IPS-18c (cell line): Measurements from ENCODE around the gene CCNC.

Experiments used
- H3K4me3 ChIP-seq: 2 replicates; pipeline ENCODE4 v1.7.0; 2013; ENCODE audit warnings: low read depth, mild to moderate bottlenecking, low read length, moderate library complexity; ENCODE audit not compliant: insufficient read depth
- H3K9me3 ChIP-seq: one replicate; pipeline ENCODE4 v1.6.1; 2013; ENCODE audit warnings: mild to moderate bottlenecking, low read length, moderate library complexity; ENCODE audit not compliant: control insufficient read depth, insufficient read depth

The CCNC gene, protein sequence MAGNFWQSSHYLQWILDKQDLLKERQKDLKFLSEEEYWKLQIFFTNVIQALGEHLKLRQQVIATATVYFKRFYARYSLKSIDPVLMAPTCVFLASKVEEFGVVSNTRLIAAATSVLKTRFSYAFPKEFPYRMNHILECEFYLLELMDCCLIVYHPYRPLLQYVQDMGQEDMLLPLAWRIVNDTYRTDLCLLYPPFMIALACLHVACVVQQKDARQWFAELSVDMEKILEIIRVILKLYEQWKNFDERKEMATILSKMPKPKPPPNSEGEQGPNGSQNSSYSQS

DNA sequence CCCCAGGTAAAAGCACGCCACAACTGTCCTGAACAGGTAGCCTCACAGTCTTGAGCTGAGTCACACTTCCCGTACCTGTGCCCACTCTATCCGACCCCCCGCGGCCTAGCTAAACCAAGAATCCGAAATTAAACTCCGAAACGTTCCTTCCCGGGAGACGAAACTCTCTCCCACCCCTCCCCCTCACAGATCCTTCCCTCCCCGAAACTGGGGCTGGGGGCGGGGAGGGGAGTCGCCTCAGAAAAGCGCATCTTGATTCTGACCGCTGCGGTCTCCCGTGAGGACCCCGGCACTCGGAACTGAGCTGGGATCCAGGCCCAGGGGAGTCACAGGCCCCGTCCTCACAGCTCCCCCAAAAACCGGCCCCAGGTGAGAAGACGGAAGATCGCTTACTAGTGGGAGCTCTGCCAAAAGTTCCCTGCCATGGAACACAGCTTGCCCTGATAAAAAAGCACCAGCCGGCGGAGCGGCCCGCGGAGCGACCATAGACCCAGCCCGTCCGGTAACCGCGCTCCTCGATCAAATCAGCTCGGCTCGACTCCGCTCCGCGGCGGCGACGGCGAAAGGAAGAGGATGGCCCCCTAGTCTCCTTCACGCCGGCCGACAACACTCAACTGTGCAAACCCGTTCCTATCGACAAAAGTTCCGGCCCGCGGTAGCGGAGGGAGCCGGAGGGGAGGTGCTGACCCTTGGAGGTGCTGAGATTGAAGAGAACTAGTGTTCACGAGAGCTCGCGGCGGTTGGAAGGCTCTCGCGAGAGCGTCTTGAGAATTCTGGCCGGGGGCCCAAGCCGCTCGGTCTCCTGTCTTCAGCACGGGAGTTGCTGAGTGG is at the start of gene CCNC:
CCNC (minus strand) TSS at position 558 of the 831 bp plus-strand sequence; CDS start at position 425, 133 bp downstream.
- Histone ChIP-seq H3K4me3 (peak within 1 kb of the TSS; percentile 83), H3K9me3 (no peaks in the 10 kb centered on the region)

DNA sequence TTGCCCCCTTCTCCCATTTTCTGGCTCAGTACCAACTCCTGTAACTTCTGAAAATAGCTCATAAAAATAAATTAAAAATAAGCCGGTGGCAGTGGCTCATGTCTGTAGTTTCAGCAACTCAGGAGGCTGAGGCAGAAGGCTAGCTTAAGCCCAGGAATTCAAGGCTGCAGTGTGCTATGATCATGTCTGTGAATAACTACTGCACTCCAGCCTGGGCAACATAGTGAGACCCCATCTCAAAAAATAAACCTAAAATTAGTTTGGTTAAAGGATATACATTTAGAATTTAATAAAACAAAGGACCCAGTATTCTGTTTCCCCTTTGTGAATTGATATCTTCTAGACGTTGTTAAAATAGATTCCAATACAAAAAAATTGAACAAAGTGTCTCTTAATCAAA is 48.7 kb upstream of the CCNC start:
- H3K9me3 ChIP-seq: no peaks in the 10 kb centered on the region
- H3K4me3 ChIP-seq: no peak overlapping the region

DNA sequence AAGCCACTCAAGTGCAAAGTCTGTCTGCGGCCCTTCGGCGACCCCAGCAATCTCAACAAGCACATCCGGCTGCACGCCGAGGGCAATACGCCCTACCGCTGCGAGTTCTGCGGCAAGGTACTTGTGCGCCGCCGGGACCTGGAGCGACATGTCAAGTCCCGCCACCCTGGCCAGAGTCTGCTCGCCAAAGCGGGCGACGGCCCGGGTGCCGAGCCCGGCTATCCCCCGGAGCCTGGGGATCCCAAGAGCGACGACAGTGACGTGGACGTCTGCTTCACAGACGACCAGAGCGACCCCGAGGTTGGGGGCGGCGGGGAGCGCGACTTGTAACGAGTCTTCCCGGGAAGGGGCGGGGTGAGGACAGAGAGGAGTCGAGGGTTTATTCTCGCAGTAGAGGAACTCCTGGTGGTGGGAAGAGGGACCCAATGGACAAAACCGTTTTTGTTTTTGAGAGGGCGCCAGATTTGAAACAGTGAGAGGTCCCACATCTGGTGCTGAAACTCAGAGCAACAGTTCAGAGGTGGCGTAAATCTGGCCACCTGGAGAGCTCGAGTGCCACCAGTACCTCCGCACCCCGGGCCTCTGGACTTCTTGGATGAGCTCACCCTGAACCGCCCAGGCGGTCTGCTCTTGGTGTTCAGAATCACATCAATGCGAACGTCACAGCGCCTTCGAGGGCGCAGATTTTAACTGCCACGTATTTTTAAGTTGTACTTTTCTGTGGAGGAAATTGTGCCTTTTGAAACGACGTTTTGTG is 46.1 kb upstream of the CCNC start:
- H3K9me3 ChIP-seq: no peaks in the 10 kb centered on the region
- H3K4me3 ChIP-seq: peak overlapping the region; percentile 60

DNA sequence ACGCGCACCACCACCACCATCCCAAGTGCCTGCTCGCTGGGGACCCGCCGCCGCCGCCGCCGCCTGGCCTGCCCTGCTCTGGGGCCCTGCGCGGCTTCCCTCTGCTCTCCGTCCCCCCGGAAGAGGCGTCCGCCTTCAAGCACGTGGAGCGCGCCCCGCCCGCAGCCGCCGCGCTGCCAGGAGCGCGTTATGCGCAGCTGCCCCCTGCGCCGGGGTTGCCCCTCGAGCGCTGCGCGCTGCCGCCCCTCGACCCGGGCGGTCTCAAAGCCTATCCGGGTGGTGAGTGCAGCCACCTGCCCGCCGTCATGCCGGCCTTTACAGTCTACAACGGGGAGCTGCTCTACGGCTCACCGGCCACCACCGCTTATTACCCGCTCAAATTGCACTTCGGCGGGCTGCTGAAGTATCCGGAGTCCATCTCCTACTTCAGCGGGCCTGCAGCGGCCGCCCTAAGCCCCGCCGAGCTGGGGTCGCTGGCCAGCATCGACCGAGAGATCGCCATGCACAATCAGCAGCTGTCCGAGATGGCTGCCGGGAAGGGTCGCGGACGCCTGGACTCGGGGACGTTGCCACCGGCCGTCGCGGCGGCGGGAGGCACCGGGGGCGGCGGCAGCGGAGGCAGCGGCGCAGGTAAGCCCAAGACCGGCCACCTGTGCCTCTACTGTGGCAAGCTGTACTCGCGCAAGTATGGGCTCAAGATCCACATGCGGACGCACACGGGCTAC is 45.4 kb upstream of the CCNC start:
- H3K4me3 ChIP-seq: peak overlapping the region; percentile 60
- H3K9me3 ChIP-seq: no peaks in the 10 kb centered on the region

DNA sequence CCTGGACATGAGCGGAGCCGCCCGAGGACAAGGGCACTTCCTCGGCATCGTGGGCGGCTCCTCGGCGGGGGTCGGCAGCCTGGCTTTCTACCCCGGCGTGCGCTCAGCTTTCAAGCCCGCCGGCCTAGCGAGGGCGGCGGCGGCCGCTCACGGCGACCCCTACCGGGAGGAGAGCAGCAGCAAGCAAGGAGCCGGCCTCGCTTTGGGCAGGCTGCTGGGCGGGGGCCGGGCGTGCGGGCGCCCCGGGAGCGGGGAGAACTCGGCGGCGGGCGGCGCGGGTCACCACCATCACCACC is 44.9 kb upstream of the CCNC start:
- Histone ChIP-seq H3K4me3 (peak overlapping the region; percentile 60), H3K9me3 (no peaks in the 10 kb centered on the region)

DNA sequence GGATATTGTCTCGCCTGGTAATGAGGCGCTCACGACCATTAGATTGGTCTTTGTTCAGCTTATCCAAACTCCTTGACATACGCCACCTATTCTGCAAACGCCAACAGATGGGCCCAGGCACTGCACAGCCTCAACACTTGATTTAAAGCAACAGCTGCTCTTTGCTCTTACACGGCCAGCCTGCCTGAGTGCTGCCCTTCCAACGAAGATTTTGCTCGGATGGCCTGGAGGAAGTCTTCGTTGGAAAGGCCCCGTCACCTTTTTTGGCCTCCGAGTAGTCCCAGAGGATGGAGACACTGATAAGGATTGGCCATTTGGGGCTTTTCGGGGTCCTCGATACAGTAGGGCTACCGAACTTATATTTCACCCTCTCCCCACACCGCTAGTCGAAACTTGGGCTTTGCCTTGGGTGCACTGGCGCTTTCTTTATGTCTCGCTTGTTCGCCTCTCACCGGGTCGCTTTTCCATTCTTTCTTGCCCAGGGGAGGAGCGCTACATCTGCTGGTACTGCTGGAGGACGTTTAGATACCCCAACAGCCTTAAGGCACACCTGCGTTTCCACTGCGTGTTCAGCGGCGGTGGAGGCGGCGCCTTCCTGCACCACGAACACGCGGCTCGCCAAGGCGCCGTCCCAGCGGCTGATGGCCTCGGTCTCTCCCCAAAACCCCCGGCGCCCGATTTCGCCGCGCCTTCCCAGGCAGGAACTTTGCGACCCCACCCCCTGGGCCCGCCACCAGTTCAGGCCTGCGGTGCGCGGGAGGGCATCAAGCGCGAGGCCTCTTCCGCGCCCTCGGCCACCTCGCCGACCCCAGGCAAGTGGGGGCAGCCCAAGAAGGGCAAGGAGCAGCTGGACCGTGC is 44.3 kb upstream of the CCNC start:
- H3K4me3 ChIP-seq: peak overlapping the region; percentile 60
- no peaks in the 10 kb centered on the region for H3K9me3 ChIP-seq

DNA sequence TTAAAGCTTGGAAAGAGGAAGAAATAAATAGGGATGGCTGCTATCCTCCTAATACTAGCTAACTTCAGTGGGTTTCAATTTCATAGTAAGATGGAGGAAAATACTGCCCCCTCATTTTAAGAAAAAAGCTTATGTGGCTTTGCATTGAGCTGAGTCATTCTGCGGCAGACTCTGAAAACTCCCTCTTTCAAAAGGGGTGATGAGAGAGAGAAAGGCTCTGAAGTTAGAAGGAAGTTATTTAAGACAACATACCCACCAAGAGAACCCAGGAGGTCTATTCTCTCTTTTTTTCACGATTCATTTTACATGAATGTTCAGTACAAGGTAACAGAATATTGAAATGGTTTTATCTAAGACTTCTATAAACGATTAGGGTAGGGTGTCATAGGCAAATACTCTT is 42.7 kb upstream of the CCNC start:
- Histone ChIP-seq H3K4me3 (no peak overlapping the region), H3K9me3 (peaks cover 4% of the 10 kb centered on the region)

DNA sequence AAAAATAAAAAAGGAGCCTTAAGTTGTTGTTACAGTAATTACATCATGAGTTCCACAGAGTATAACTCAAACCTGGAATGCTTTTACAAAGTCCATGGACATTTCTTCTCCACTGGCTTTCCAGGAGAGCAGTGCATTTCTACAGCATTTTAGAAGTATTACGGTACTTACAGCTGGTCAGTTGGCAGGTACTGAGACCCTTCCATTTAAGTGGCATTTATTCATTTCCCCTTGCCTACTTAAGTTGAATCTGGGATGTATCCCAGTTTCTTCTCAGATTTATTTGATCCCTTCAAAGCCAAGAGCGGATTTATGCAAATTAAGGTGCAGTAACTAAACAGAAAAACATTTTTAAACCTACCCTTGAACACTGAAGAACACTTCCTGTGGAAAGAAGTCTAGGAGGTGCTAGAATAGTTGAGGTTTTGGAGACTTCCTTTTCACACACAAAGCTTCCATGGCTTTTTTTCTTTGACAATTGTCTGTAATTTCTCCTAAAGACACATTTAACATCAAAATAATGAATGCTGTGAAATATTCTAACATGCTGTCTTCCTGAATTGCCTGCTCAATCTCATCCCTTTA is 41.5 kb upstream of the CCNC start:
- peaks cover 4% of the 10 kb centered on the region for H3K9me3 ChIP-seq
- no peak overlapping the region for H3K4me3 ChIP-seq

DNA sequence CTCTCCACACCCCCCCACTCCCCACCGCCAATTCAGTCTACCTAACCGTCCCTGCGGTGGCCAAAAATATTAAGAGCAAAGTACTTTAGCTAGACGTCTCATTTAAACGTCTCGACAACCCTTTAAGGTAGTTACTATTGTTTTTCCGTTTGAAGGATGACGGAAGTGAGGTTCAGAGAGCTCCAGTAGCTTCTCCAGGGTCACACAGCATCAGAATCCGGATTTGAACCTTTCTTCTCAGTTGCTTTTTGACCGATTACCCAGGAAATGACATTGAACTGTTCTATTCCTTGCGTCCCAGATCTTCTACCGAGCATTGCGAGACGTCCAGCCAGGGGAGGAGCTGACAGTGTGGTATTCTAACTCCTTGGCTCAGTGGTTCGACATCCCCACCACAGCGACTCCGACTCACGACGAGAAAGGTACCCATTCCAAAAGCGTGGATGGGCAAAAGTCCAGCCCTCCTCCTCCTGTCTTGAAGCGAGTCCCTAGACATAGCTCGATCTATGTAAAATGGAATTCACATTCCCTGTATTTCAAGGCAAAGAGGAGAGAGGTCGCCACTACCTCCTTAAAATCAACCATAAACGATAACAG is 40.5 kb upstream of the CCNC start:
- Histone ChIP-seq H3K9me3 (peaks cover 4% of the 10 kb centered on the region), H3K4me3 (no peak overlapping the region)

DNA sequence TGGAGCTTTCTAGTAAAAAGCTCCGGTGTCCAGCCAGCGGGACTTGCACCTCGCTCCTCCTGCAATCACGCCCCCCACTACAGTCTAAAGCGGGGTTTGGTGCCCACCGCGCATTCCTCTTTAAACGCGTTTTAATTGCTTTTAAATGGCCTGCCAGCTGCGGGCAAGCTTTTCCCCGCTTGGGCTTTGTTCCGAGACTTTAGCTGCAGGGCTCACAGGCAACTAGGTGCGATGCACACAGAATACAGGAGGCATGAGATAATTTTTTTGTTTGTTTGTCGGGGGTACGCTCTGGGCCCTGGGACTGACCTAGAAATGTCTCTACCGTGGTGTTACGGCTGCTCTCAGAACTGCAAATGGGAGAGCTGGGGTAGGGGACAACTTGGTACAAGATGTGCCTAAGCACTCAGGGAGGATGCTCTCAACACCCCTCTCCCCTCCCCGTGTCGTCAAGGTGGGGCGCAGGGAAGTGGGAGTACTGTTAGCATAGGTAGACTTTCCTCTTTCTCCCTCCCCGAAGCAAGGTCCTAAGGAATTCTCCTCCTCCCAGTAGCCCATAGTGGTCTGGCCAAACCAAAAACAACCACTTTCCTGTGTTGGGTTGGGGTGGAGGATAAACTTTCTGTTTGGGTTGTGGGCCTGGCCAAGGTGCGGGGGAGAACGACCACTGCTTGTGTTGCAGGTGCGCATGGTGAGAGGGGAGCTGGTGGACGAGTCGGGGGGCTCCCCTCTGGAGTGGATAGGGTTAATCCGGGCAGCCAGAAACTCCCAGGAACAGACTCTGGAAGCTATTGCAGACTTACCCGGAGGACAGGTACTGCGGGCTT is 39.8 kb upstream of the CCNC start:
- Histone ChIP-seq H3K9me3 (peaks cover 4% of the 10 kb centered on the region), H3K4me3 (no peak overlapping the region)

DNA sequence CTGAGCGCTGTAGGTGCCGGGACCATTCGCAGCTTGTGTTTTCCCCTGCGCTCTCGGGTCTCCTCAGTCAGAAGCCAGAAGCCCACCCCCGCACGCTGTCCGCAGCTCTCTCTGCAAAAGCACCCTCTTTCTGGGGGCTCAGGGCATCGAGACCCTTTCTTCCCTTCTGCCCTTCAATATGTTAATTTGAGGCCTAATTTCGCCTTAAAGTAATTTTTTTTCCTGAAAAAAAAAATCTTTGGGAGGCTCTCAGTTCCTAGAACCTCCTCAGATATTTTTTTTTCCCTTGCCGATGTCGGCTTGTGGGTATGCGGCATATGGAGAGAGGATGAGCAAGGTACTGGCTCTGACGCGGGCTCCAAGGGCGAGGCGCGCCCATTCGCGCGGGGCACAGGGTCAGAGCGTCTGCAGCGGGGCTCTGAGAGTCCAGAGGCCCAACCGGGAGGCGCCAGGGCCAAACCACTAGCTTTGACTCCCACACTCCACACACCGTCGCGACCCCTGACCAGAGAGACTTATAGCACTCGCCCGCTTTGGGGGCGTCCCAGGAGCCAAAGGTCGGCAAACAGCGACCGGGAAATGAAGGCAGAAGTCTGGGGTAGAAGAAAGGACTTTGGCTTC is 39.1 kb upstream of the CCNC start:
- Histone ChIP-seq H3K9me3 (peaks cover 4% of the 10 kb centered on the region), H3K4me3 (no peak overlapping the region)

DNA sequence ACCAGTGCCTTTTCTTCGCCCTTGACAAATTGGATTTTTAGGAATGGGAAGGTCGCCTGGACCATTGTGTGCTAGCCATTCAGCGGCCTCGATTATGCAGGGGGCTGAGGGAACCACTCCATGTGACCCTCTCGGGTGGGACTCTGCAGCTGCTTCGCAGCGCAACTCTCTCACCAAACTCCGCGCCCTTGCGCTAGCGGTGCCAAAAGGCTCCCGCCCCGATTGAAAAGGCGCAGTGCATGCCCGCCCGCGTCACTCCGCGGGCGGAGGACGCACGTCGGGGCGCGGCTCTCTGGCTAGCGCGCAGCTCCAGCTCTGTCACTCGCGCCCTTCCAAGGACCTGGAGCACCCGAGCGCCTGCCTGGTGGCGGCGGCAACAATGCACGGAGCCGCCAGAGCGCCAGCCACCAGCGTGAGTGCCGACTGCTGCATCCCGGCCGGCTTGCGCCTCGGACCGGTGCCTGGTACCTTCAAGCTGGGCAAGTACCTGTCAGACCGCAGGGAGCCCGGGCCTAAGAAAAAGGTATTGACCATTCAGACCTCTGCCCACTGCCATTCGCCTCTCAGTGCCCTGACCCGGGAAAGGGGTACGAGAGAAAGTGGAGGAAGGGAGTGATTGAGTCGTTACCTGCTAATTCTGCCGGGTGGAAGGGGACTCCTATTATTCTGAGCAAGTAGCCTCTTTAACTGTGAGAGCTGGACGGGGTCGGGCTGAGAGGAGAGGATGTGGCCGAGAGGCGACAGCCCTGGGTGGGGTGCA is 38.4 kb upstream of the CCNC start, which contains the start of gene PRDM13:
PRDM13 (plus strand) TSS at position 178 of the 760 bp plus-strand sequence; CDS start at position 380, 202 bp downstream.
- H3K9me3 ChIP-seq: peaks cover 4% of the 10 kb centered on the region

DNA sequence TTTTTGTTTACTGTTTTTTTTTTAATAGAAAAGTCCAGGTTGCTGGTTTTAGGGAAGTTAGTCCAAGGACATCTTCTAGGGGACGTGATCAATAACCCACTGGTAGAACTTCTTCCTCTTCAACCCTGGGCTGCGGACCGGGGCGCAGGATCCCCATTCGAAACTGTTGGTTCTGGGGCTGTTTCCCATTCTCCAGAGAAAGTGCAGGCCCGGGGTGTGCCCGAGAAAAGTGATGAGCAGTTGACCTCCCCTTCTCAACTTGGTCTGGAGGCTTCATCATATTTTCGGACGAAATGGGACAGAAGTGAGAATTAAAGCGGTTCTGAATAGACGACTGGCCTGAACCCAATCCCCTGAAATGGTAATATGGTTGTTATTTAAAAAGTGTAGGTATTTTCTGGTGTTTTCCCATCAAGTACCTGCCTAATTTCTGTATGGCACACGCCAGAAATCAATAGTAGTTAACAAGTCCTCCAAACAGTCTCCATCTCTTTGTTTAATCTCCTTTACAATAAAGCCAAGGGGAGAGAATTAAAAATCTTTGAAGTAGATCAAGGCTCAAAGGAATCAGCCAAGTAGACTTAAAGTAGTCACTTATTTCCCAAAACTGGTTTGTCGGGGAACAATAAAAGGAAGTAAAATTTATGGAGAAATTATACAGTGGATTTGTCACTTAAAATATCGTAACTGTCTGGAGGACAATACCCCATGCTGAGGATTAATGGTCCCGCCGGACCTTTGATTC is 37.6 kb upstream of the CCNC start:
- Histone ChIP-seq H3K9me3 (peaks cover 4% of the 10 kb centered on the region), H3K4me3 (no peak overlapping the region)

More for the DNA sequence above, 38.4 kb upstream of the CCNC start, which contains the start of gene PRDM13:
- H3K4me3 ChIP-seq: no peak within 1 kb of the TSS; the same call in 1 of the 2 replicates
